22Rv1 (cell line): ENCODE data around the gene ZNF483.
"Not testable (repeated sequence)": the region's sequence is repeated elsewhere in the genome, so short reads cannot be mapped to it uniquely, and the experiment has no call there.

Experiments
- H3K27ac ChIP-seq: fragments of 450-650 bp; 2 replicates; pipeline ENCODE4 v1.5.1; 2017
- CTCF ChIP-seq: fragments of 450-650 bp; IDR thresholded peaks from 2 replicates; pipeline ENCODE4 v1.5.1; 2017; ENCODE audit warnings: mild to moderate bottlenecking
- ZFX ChIP-seq: fragments of 450-650 bp; IDR thresholded peaks from 2 replicates; pipeline ENCODE4 v1.6.1; 2017; ENCODE audit warnings: antibody characterized with exemption, borderline replicate concordance

The ZNF483 gene

GRCh38 chr9:111615928-111616327, 90.9 kb downstream of the ZNF483 start:
- H3K27ac ChIP-seq, result no peak overlapping the region
- no peak for TF ChIP-seq ZFX

- H3K27ac ChIP-seq, result not testable (repeated sequence)
Measured at GRCh38 chr9:111617349-111617748, 92.4 kb downstream of the ZNF483 start.

- H3K27ac ChIP-seq, result no peak overlapping the region
- TF ChIP-seq CTCF (peak; percentile 89), ZFX (no peak)
Measured at GRCh38 chr9:111621895-111622480, 97.0 kb downstream of the ZNF483 start.

GRCh38 chr9:111622626-111623025, 97.6 kb downstream of the ZNF483 start:
- no peak overlapping the region for H3K27ac ChIP-seq
- TF ChIP-seq ZFX, result no peak
- TF ChIP-seq CTCF, result no peak
